Measurements from ENCODE around the gene FSTL5.

Gene FSTL5

GRCh38 chr4:161463436-161463835 is 700.4 kb downstream of the FSTL5 start:
- TF ChIP-seq REST (IDR thresholded peaks at IDR 0.05; ENCODE audit: insufficient read depth in 1 of 2, low read depth in 2 of 2, low read length in 2 of 2) = no peak
- no peak for TF ChIP-seq SIN3A (IDR thresholded peaks at IDR 0.05; ENCODE audit: borderline replicate concordance, insufficient read depth, low read length)
- no peak for TF ChIP-seq POLR2AphosphoS5 (IDR thresholded peaks at IDR 0.05; ENCODE audit: low read depth, low read length)

- TF ChIP-seq TAF1 (IDR thresholded peaks at IDR 0.05; ENCODE audit: borderline replicate concordance, insufficient read depth, low read length) (no peak), SIN3A (IDR thresholded peaks at IDR 0.05; ENCODE audit: borderline replicate concordance, insufficient read depth, low read length) (no peak), REST (IDR thresholded peaks at IDR 0.05; ENCODE audit: insufficient read depth in 1 of 2, low read depth in 2 of 2, low read length in 2 of 2) (no peak), FOXP2 (optimal IDR thresholded peaks at IDR 0.05; ENCODE audit: borderline replicate concordance, extremely low read depth, extremely low read length, insufficient read depth) (no peak), POLR2AphosphoS5 (IDR thresholded peaks at IDR 0.05; ENCODE audit: low read depth, low read length) (no peak)
Observed at GRCh38 chr4:161457906-161458305, 705.9 kb downstream of the FSTL5 start.

- TF ChIP-seq POLR2AphosphoS5 (IDR thresholded peaks at IDR 0.05; ENCODE audit: low read depth, low read length) (no peak), FOXP2 (optimal IDR thresholded peaks at IDR 0.05; ENCODE audit: borderline replicate concordance, extremely low read depth, extremely low read length, insufficient read depth) (no peak), TAF1 (IDR thresholded peaks at IDR 0.05; ENCODE audit: borderline replicate concordance, insufficient read depth, low read length) (no peak), REST (IDR thresholded peaks at IDR 0.05; ENCODE audit: insufficient read depth in 1 of 2, low read depth in 2 of 2, low read length in 2 of 2) (no peak), SIN3A (IDR thresholded peaks at IDR 0.05; ENCODE audit: borderline replicate concordance, insufficient read depth, low read length) (no peak)
Observed at GRCh38 chr4:161457311-161457710, 706.5 kb downstream of the FSTL5 start.

GRCh38 chr4:161454860-161455259 is 708.9 kb downstream of the FSTL5 start:
- TF ChIP-seq POLR2AphosphoS5 (IDR thresholded peaks at IDR 0.05; ENCODE audit: low read depth, low read length) = no peak
- TF ChIP-seq REST (IDR thresholded peaks at IDR 0.05; ENCODE audit: insufficient read depth in 1 of 2, low read depth in 2 of 2, low read length in 2 of 2) = no peak
- no peak for TF ChIP-seq SIN3A (IDR thresholded peaks at IDR 0.05; ENCODE audit: borderline replicate concordance, insufficient read depth, low read length)
- TF ChIP-seq TAF1 (IDR thresholded peaks at IDR 0.05; ENCODE audit: borderline replicate concordance, insufficient read depth, low read length) = no peak
- TF ChIP-seq FOXP2 (optimal IDR thresholded peaks at IDR 0.05; ENCODE audit: borderline replicate concordance, extremely low read depth, extremely low read length, insufficient read depth) = no peak

GRCh38 chr4:161448550-161449180 is 715.1 kb downstream of the FSTL5 start:
- TF ChIP-seq REST (IDR thresholded peaks at IDR 0.05; ENCODE audit: insufficient read depth in 1 of 2, low read depth in 2 of 2, low read length in 2 of 2) (no peak), FOXP2 (optimal IDR thresholded peaks at IDR 0.05; ENCODE audit: borderline replicate concordance, extremely low read depth, extremely low read length, insufficient read depth) (no peak)
